Gastroesophageal sphincter (tissue), 4 donors: ENCODE data around the gene LYSMD1. TPM values are rescaled to one million over a fixed set of nuclear protein-coding genes. Genes with fewer than 3 reads are reported as not detected.
"Not testable (repeated sequence)": the region's sequence is repeated elsewhere in the genome, so short reads cannot be mapped to it uniquely, and the experiment has no call there.

Experiments used
- ATAC-seq: fragments of 150-250 bp; one replicate; pipeline ENCODE4 v1.9.1; 2016; ENCODE audit warnings: mild to moderate bottlenecking, moderate library complexity
- H3K27ac ChIP-seq, 4 donors: fragments of 200-600 bp; sonication (generic) in 3 of 4; 1 replicate in 3 of 4; 2 replicates in 1 of 4; pipeline ENCODE4 v1.5.1; 2016 to 2019
- H3K27me3 ChIP-seq: fragments of 200-600 bp; sonication (generic); one replicate; pipeline ENCODE4 v1.5.1; 2019
- H3K36me3 ChIP-seq, 2 donors: fragments of 200-600 bp; sonication (generic); one replicate each; pipeline ENCODE4 v1.5.1; 2019; ENCODE audit warnings: control low read depth in 1 of 2
- H3K4me1 ChIP-seq, 3 donors: fragments of 200-600 bp; sonication (generic); 1 replicate in 2 of 3; 2 replicates in 1 of 3; pipeline ENCODE4 v1.5.1; 2016 to 2019; ENCODE audit warnings: control low read depth in 2 of 3
- H3K4me3 ChIP-seq, 2 donors: fragments of 200-600 bp; sonication (generic); one replicate each; pipeline ENCODE4 v1.5.1; 2019; ENCODE audit warnings: mild to moderate bottlenecking in 1 of 2, moderate library complexity in 1 of 2
- H3K9me3 ChIP-seq, 3 donors: fragments of 200-600 bp; sonication (generic); one replicate each; pipeline ENCODE4 v1.5.1; 2017 to 2019; ENCODE audit warnings: control low read depth in 2 of 3
- EP300 ChIP-seq: sonication (generic); formaldehyde crosslinking; IDR thresholded peaks from one replicate; pipeline ENCODE4 v1.6.1; 2017; ENCODE audit warnings: antibody characterized with exemption, mild to moderate bottlenecking
- POLR2A ChIP-seq, 2 donors: fragments of 450-650 bp; IDR thresholded peaks; one replicate each; pipeline ENCODE4 v1.6.1; 2017; ENCODE audit warnings: antibody characterized with exemption in 2 of 2, mild to moderate bottlenecking in 2 of 2, moderate library complexity in 1 of 2
- POLR2AphosphoS5 ChIP-seq: sonication (generic); formaldehyde crosslinking; IDR thresholded peaks from one replicate; pipeline ENCODE4 v1.6.1; 2017; ENCODE audit warnings: antibody characterized with exemption
- WGBS, 2 donors: methylation state at CpG; one replicate each; pipeline ENCODE4 v1.1.5; 2018; ENCODE audit warnings: low coverage in 1 of 2; 5-methylcytosine and 5-hydroxymethylcytosine counted together
- total RNA-seq, 4 donors: library from RNA; depleted of rRNA; stranded (reverse); fragments of >200 nt; gene quantifications; one replicate each; pipeline ENCODE4 v1.1.0, GENCODE V29; 2016
- TF ChIP-seq, protein P1 (sequence below), 4 experiments: fragments of 200-600 bp in 2 of 4; fragments of 450-650 bp in 2 of 4; sonication (generic) in 1 of 4; IDR thresholded peaks; one replicate each; pipeline ENCODE4 v1.5.1; 2017 to 2019; ENCODE audit warnings: antibody characterized with exemption in 4 of 4, mild to moderate bottlenecking in 2 of 4, moderate library complexity in 2 of 4

The LYSMD1 gene, protein sequence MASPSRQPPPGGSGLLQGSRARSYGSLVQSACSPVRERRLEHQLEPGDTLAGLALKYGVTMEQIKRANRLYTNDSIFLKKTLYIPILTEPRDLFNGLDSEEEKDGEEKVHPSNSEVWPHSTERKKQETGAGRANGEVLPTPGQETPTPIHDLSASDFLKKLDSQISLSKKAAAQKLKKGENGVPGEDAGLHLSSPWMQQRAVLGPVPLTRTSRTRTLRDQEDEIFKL
- total RNA-seq = 10 to 100 TPM; 14.0 to 28.6 (median 14.4) TPM

DNA sequence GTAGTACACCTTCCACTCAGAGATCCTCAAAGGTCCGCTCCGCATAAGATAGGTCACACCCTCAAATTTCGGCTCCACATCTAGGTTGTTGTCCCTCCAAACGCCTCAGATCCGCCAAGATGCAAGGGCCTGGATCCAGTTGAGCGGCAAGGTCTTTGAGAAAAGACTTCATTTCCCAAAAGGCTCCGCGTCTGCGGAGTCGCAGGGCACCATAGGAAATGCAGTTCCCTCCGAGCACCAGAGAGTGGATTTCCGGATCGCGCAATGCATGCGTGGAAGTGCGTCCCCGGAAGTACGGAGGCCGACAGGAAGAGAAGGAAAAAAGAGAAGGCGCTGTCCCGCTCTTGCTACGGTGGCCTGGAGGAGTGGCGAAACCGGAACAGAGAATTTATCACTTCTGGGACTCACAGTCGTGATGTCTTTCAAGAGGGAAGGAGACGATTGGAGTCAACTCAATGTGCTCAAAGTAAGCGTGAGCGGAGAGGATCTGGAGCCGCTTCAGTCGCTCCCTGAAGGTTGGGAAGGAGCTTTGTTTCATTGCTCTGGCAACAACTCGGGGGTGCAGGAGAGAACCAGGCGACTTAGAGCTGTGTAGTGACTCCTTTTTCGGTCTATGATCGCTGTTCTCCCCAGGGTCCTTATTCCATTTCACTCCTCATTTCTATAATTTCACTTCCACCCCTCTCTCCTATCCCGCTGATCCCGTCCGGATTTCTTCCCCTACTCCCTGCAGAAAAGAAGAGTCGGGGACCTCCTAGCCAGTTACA lies at the start of gene LYSMD1, which contains the start of gene SCNM1:
TSS of gene LYSMD1 (minus strand) at position 165 of the 767 bp plus-strand sequence. CDS start 644 bp downstream, outside the sequence.
TSS of gene SCNM1 (plus strand) at position 407 of the 767 bp plus-strand sequence. CDS start at position 416, 9 bp downstream.
- peak; percentile 95 for ATAC-seq
- WGBS, 2 donors = 0 to 1% methylated on average over 18 to 20 of the region's 38 CpGs
- H3K9me3 ChIP-seq = no peaks in the 10 kb centered on the region
- H3K27ac ChIP-seq = peak within 1 kb of the TSS; percentile 84 to 96 (median 90)
- peak within 1 kb of the TSS; percentile 70 to 96 for H3K4me3 ChIP-seq
- peaks cover 0 to 45% of the 10 kb centered on the region in 2 donors for H3K36me3 ChIP-seq
- no peaks in the 10 kb centered on the region for H3K27me3 ChIP-seq
- TF ChIP-seq POLR2AphosphoS5 (peak; percentile 97), EP300 (no peak), POLR2A (IDR thresholded peaks at IDR 0.05) (peak in 1 of 2 donors; percentile 30)
- TF ChIP-seq, protein P1, sequence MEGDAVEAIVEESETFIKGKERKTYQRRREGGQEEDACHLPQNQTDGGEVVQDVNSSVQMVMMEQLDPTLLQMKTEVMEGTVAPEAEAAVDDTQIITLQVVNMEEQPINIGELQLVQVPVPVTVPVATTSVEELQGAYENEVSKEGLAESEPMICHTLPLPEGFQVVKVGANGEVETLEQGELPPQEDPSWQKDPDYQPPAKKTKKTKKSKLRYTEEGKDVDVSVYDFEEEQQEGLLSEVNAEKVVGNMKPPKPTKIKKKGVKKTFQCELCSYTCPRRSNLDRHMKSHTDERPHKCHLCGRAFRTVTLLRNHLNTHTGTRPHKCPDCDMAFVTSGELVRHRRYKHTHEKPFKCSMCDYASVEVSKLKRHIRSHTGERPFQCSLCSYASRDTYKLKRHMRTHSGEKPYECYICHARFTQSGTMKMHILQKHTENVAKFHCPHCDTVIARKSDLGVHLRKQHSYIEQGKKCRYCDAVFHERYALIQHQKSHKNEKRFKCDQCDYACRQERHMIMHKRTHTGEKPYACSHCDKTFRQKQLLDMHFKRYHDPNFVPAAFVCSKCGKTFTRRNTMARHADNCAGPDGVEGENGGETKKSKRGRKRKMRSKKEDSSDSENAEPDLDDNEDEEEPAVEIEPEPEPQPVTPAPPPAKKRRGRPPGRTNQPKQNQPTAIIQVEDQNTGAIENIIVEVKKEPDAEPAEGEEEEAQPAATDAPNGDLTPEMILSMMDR (IDR thresholded peaks at IDR 0.05) = peak in 3 of 4 experiments; percentile 25 to 62 (median 45)
- peaks cover 4 to 54% (median 22%) of the 10 kb centered on the region in 3 donors for H3K4me1 ChIP-seq

DNA sequence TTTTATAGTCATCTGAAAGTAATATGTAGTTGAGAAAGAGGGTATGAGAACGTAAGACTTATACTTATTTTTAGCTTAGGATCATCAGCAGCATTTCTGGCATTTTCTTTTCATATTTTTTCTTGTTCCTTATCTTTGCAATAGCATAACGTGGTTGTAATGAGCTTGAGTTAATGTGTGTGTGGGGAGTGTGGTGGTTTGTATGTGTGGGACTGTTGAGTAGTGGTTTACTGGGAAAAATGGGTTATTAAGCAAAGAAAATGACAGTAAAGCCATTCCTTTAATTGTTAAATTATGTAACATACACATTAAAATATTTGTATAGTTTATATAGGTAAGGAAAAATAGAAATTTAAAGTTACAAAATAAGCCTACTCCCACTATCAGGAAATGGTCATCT lies 47.9 kb upstream of the LYSMD1 start:
- H3K27ac ChIP-seq = no peak overlapping the region
- no peaks in the 10 kb centered on the region for H3K27me3 ChIP-seq
- H3K4me3 ChIP-seq = no peak overlapping the region
- ATAC-seq = no peak
- H3K9me3 ChIP-seq = no peaks in the 10 kb centered on the region
- peaks cover 0 to 37% of the 10 kb centered on the region in 2 donors for H3K36me3 ChIP-seq
- peaks cover 0 to 74% (median 5%) of the 10 kb centered on the region in 3 donors for H3K4me1 ChIP-seq
- TF ChIP-seq, protein P1 (IDR thresholded peaks at IDR 0.05) = no peak
- TF ChIP-seq EP300 (no peak), POLR2AphosphoS5 (no peak), POLR2A (IDR thresholded peaks at IDR 0.05) (no peak)
- 18 to 27% methylated on average over 1 to 2 of the region's 2 CpGs for WGBS, 2 donors

DNA sequence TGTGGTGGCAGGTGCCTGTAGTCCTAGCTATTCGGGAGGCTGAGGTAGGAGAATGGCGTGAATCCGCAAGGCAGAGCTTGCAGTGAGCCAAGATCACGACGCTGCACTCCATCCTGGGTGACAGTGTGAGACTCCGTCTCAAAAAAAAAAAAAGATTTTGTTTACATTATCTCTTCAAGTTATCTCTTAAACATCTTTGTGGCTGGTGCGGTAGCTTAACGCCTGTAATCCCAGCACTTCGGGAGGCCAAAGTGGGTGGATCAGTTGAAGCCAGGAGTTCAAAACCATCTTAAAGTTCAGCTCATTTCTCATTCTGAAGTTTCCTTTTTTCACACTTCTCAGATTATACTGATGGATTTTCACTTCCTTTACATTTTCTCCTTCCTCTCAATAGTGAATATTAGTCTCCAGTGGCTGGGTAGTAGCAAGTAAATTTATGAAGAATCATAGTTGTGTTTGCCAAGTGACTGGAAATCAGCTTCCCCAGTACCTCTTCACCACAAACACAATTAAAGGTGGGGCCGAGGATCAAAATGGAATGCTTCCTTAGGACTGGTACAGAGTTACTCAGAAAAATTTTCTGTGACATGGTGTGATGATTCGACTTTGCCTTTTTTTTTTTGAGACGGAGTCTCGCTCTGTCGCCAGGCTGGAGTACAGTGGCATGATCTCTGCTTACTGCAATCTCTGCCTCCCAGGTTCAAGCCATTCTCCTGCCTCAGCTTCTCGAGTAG lies 46.4 kb upstream of the LYSMD1 start:
- Histone ChIP-seq H3K36me3 (peaks cover 0 to 51% of the 10 kb centered on the region in 2 donors), H3K4me3 (no peak overlapping the region), H3K27me3 (no peaks in the 10 kb centered on the region), H3K9me3 (no peaks in the 10 kb centered on the region), H3K4me1 (peaks cover 0 to 65% (median 5%) of the 10 kb centered on the region in 3 donors), H3K27ac (peak overlapping the region in 3 of 4 donors; percentile 53 to 67 (median 55))
- TF ChIP-seq, protein P1 (IDR thresholded peaks at IDR 0.05) = no peak
- TF ChIP-seq POLR2A (IDR thresholded peaks at IDR 0.05) (no peak), EP300 (no peak)
- ATAC-seq = no peak
- WGBS, 2 donors = 33 to 62% methylated on average over 1 to 15 of the region's 15 CpGs

DNA sequence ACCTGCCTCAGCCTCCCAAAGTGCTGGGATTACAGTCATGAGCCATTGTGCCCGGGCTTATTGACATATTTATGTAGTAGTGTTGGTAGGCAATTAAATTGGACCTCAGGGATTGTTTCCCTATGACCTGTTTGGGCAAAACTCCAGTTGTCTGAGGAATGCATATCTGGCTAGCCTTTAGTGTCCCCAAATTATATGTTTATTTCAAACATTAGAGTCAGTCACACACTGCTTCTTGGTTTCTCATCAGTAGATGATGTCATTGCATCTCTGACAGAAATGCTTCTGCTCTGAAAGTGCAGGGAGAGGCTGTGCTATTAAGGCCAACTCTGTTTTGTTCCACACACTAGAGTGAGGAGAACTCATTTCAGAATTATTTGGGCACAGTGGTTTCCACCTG lies 45.1 kb upstream of the LYSMD1 start:
- peak; percentile 22 for ATAC-seq
- H3K9me3 ChIP-seq = no peaks in the 10 kb centered on the region
- peaks cover 0 to 61% of the 10 kb centered on the region in 2 donors for H3K36me3 ChIP-seq
- no peaks in the 10 kb centered on the region for H3K27me3 ChIP-seq
- peaks cover 0 to 73% (median 5%) of the 10 kb centered on the region in 3 donors for H3K4me1 ChIP-seq
- H3K27ac ChIP-seq = peak overlapping the region in 3 of 4 donors; percentile 38 to 67 (median 55)
- H3K4me3 ChIP-seq = no peak overlapping the region
- no peak for TF ChIP-seq POLR2A (IDR thresholded peaks at IDR 0.05)
- peak; percentile 22 for TF ChIP-seq POLR2AphosphoS5
- WGBS, 2 donors = no CpG with 5 or more reads among the region's 1 CpG

DNA sequence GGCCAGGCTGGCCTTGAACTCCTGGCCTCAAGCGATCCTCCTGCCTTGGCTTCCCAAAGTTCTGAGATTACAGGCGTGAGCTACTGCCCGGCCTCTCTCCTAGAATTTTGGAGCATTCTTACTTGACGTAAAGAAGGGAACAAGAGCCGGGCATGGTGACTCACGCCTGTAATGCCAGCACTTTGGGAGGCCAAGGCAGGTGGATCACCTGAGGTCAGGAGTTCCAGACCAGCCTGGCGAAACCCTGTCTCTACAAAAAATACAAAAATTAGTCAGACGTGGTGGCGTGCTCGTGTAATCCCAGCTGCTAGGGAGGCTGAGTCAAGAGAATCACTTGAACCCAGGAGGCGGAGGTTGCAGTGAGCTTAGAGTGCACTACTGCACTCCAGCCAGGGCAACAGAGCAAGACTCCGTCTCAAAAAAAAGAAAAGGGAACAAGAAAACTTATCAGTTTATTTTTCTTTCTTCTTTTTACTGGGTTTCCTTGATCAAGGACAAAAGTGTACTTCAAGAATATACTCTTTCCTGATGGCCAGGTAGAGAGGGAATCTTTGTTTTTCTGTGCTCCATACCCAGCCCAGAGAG lies 39.8 kb upstream of the LYSMD1 start:
- H3K27me3 ChIP-seq, H3K9me3 ChIP-seq, H3K27ac ChIP-seq, ATAC-seq, H3K4me3 ChIP-seq: not testable (repeated sequence)
- WGBS, 2 donors = 57 to 98% methylated on average over 1 to 6 of the region's 12 CpGs
- Histone ChIP-seq H3K4me1 (peaks cover 5 to 75% (median 19%) of the 10 kb centered on the region in 3 donors), H3K36me3 (peaks cover 0 to 63% of the 10 kb centered on the region in 2 donors)
